HG03045 (cell line): ENCODE data around the gene IBA57.

Experiments
- ATAC-seq: cut with Tn5 transposase; IDR thresholded peaks from one replicate; pipeline ENCODE4 v1.9.1; 2021; ENCODE audit warnings: mild to moderate bottlenecking, moderate library complexity; ENCODE audit not compliant: unreplicated experiment

The IBA57 gene

DNA sequence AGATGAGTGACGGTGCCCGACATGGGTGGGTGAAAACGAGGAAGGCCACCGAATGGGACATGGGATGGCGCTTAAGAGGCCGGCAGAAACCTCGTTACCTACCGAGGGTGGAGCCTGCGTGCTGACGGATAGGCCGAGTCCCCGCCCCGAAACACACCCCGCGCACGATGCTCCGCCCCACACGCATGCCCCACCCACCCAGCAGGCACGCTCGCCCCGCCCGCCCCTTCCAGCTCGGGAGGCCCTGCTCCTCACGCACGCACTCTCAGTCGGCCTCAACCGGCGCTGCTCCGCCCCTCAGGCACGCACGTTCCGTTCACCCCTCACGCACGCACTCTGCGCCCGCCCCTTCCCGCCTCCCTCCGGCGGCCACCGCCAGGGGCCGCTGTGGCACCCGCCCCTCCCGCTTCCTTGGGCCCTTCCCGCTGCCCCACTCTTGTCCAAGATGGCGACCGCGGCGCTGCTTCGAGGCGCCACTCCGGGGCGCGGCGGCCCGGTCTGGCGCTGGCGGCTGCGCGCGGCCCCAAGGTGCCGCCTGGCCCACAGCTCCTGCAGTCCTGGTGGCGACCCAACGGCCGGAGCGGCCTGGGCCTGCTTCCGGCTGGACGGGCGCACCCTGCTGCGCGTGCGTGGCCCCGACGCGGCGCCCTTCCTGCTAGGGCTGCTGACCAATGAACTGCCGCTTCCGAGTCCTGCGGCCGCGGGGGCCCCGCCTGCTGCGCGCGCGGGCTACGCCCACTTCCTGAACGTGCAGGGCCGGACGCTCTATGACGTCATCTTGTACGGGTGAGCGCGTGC is at the start of gene IBA57:
Gene IBA57 (plus strand): TSS at position 433 of the 798 bp plus-strand sequence. CDS start 13 bp downstream, at position 446.
- peak; percentile 83 for ATAC-seq

DNA sequence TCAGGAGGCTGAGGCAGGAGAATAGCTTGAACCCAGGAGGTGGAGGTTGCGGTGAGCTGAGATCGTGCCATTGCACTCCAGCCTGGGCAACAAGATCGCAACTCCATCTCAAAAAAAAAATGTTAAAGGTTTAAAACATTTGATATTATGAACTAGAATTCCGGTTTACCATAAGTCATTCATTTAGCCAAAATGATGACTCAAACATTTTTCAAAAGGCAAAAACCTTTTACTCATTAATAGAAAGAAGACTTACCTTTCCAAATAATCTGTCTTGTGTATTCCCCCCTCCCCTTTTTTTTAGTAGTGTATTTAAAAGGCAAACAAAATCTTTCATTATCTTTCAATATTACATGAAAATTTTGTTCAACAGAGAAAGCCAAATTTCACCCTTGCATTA is 48.3 kb upstream of the IBA57 start:
- no peak for ATAC-seq

DNA sequence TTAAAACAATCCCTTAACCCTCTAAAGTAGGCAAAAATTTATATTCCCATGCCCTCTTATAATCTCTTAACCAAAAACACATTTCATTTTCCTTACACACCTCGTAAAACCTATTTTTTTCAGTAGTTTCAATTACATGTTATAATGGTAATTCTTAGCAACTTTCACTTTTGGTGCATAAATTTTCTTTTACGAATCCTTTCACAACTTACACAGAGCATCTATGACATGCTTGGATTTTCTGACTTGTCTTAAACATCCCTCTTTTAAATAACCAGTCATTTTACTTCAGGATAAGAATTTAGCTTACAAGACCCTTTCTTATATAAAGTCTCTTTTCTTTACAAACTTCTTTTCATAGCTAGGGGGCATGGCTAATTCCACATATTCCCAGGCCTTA is 47.6 kb upstream of the IBA57 start:
- no peak for ATAC-seq

- ATAC-seq = no peak
Measured at GRCh38 chr1:228120351-228120750, 45.3 kb upstream of the IBA57 start.

DNA sequence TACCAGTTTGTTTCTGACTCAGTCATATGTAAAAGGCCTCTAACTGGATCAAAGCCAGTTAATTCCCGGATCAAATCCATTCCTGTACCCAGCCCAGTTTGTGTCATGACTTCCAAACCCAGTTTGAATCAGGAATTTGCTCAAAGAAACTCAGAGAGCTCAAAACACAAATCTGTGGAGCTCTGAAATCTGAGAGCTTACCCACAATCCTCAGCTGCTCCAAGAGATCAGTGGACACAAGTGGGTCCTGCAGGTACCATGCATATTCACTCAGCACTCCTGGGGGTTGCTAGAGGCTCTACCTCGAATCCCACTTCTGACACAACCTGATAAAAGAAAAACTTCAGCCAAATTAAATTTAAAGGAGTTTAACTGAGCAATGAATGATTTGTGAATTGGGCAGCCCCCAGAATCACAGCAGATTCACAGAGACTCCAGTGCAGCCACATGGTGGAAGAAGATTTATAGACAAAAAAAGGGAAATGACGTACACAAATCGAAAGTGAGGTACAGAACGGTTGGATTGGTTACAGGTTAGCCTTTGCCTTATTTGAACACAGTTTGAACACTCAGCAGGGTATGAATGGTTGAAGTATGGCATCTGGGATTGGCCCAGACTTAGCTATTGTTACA is 44.6 kb upstream of the IBA57 start:
- no peak for ATAC-seq

DNA sequence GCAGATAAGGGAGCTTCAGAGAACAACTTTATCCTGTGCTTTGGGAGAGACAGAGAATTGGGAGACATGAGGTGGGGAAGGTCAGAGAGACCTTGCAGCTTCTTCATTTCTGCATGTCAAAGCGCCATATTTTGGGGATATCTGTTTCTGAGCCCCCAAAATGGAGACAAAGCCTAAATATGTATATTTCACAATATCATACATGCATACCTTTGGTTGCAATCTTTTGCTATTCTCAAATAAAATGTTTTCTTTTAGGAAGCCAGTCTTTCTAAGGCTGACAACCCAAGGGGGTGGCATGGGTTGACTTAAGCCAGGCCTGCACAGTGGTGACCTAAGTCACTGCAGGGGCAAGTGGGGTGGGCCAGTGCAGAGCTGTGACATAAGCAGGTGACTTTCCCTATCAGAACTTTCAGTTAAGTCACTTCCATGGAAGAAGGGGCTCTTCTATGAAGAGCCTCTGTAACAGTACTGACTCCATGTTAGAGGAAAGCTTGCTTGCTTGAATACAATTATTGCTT is 42.6 kb upstream of the IBA57 start:
- no peak for ATAC-seq

DNA sequence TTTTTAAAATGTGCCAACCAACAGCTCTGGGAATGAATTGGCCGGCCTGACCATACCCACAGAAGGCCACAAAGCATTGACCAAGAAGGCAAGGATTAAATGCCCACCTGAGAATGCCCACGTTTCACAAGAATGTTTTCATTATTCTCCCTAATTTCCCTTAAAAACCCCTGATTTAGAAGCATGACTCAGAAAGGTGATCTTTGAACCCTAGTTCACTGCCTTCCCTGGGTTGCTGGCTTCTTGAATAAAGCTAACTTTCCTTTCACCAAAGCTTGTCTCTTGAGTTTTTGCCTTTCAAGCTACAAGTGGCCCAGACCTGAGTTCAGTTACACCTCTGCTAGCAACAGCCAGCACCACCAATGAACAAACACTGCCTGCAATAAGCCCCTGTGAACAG is 42.1 kb upstream of the IBA57 start:
- ATAC-seq = no peak

DNA sequence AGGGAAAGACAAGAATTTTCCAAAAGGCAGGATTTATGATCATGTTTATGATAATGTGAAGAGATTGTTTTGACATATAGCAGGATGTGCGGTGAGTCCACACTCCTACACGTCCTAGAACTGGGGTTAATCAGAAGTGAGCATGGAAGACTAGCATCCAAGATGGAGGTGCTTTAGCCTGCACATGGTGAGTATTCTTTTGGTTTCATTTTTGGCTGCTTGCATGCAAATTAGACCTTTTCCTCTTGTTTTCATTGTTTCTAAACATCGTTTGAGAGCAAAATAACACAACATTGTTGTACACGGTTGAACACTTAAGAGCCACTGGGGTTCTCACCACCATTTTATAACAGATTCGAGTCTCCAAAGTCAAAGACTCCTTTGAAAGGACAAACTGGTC is 40.4 kb upstream of the IBA57 start:
- no peak for ATAC-seq

DNA sequence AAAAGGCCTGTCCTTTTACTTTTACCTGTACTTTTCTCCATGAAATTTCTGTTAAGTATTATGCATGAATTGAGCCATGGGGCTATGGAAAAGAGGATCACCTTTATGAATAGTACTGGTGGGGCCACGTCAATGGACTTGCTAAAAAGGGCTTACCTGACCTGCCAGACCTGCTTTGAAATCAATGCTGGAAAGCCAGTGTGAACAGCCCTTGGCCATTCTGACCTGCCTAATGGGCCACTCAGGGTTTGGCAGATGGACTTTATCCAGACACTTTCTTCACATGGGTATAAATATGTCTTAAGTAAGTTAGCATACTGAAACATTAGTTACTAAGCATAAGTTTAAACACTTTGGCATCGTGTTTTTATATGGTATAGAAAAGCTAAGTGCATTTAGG is 33.8 kb upstream of the IBA57 start:
- no peak for ATAC-seq

DNA sequence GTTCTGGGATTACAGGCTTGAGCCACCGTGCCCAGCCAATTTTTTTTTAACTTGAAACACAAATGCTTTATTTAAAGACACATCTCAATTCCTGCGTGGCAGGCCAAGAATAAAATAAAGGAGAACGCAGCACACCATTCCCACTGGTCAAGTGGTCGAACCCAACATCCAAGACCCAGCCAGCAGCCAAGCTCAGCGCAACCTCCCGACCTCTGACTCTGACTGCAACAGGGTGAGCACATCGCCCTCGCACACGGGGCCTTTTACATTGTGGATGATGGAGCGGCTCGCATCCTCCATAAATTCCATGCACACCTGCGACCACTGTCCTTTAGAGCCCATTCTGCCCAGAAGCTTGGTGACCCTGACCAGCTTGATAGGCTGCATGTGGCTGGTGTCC is 31.0 kb upstream of the IBA57 start:
- no peak for ATAC-seq

DNA sequence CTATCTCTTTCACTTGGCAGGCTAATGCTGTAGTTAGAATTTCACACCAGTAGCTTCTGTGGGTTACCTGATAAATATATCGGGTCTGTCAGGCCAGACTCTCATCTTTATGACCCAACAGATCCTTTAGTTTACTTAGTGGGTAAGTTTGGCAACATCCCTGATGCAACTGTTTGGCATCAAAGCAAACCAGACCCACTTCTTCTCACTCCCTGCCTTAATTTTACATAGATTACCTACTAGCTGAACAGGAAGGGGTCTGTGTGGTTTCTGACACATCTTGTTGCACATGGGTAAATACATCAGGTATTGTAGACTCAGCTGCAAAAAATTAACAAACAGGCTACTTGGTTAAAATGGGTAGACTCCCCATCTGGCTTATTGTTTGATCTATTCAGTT is 28.7 kb upstream of the IBA57 start:
- no peak for ATAC-seq

- ATAC-seq = no peak
Measured at GRCh38 chr1:228139406-228139930, 26.1 kb upstream of the IBA57 start.

- ATAC-seq = peak; percentile 91
Measured at GRCh38 chr1:228139931-228140723, 25.5 kb upstream of the IBA57 start, which contains the start of gene GUK1. Gene GUK1 (plus strand): TSS chr1:228140279. CDS start chr1:228140303, 24 bp downstream.

DNA sequence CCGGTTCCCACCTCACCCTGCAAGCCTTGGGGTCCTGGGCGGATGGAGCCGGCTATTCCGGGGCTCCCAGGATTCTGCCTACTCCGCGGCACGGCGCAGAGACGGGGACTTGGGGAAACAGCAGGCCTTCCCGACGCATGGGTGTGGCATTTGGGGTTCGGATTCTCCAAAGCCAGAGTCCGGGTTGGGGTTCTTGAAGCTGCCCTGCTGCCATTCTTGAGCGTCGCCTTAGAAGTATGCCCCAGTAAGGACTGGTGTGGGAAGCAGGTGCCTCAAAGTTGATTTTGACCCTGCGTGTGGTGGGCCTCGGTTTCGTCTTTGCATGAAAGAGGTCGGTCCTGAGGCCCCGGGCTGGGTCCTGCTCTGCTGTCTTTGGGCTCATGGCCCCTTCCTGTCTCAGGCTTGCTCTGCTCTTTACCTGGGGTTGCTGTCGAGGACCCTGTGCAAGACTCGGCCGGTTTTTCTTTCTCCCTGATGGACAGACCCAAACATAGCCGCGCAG is 24.8 kb upstream of the IBA57 start:
- ATAC-seq = no peak

- ATAC-seq = no peak
Measured at GRCh38 chr1:228141226-228142044, 24.2 kb upstream of the IBA57 start.

GRCh38 chr1:228142155-228142691 is 23.4 kb upstream of the IBA57 start:
- ATAC-seq = no peak

DNA sequence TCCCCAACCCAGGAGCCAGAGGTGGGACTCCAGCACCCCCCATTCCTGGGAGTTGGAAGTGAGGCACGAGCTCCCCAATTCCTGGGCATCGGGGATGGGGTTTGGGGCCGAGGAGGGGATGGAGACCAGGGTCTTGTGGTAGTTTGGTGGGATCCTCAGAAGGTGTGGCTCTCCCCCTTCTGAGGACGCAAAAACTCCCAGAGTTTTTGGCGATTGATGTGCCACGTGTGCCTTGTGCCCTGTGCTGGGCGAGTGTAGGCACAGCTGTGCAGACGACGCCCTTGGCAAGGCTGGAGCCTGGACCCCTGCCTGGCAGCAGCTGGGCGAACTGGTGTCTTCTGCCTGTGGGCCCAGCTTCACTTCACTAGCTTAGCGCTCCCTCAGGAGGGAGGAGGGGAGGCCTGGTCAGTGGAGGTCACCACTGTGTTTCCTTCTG is 22.9 kb upstream of the IBA57 start:
- no peak for ATAC-seq

- ATAC-seq = no peak
Measured at GRCh38 chr1:228143480-228144192, 22.0 kb upstream of the IBA57 start.
